Thyroid gland (tissue), 4 donors: Measurements from ENCODE around the gene SCAANT1.

Experiments
- POLR2A ChIP-seq, 2 donors: fragments of 450-650 bp; IDR thresholded peaks; one replicate each; pipeline ENCODE4 v1.6.1; 2017; ENCODE audit warnings: antibody characterized with exemption in 2 of 2, mild to moderate bottlenecking in 2 of 2, moderate library complexity in 1 of 2
- TF ChIP-seq, protein P1 (sequence below), 6 experiments: fragments of 200-600 bp in 3 of 6; fragments of 450-650 bp in 3 of 6; sonication (generic) in 3 of 6; IDR thresholded peaks; one replicate each; pipeline ENCODE4 v1.5.1; 2016 to 2019; ENCODE audit warnings: antibody characterized with exemption in 6 of 6, mild to moderate bottlenecking in 2 of 6, inconsistent platforms in 1 of 6, moderate library complexity in 1 of 6

DNA sequence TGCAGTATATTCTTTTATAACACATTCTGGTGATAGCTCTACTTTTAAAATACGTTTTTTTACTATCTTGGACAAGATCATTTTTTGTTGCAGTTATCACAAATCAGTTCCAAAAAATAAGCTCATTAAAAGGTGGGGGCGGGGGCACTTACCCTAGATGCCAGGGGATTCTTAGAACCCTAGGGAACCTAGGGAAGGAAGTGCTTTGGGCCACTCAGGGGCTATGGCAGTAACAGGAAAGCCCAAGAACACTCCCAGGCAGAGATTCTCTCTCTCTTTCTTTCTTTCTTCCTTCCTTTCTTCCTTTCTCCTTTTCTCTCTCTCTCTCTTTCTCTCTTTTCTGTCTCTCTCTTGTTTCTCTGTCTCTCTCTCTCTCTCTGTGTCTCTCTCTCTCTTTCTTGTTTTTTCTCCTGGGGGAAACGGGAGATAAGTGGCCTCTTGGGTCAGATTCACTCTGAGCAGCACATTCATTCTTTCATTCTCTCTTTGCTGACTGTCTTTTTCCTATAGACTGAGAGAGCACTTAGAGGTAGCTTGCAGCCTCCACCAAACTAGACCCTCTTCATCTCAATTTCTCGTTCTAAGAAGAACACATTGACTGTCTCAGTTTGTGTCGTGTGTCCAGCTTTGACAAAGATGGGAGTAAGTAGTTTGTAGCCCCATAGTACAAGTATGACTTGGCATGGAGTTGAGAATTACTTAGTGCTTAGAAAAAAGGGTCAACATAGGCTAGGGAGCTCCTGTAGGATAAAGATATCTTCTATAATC, 16.6 kb downstream of the SCAANT1 start:
- TF ChIP-seq POLR2A (IDR thresholded peaks at IDR 0.05), result no peak
- TF ChIP-seq, protein P1, sequence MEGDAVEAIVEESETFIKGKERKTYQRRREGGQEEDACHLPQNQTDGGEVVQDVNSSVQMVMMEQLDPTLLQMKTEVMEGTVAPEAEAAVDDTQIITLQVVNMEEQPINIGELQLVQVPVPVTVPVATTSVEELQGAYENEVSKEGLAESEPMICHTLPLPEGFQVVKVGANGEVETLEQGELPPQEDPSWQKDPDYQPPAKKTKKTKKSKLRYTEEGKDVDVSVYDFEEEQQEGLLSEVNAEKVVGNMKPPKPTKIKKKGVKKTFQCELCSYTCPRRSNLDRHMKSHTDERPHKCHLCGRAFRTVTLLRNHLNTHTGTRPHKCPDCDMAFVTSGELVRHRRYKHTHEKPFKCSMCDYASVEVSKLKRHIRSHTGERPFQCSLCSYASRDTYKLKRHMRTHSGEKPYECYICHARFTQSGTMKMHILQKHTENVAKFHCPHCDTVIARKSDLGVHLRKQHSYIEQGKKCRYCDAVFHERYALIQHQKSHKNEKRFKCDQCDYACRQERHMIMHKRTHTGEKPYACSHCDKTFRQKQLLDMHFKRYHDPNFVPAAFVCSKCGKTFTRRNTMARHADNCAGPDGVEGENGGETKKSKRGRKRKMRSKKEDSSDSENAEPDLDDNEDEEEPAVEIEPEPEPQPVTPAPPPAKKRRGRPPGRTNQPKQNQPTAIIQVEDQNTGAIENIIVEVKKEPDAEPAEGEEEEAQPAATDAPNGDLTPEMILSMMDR (IDR thresholded peaks at IDR 0.05), result no peak
